Progenitor cell of endocrine pancreas (in vitro differentiated cells): ENCODE results near the gene DNAAF1. TPM values are rescaled to one million over a fixed set of nuclear protein-coding genes. Genes with fewer than 3 reads are reported as not detected.

Source experiments
- DNase-seq: peaks from one replicate; pipeline ENCODE4 v3.0.0; 2021; ENCODE audit warnings: low spot score; ENCODE audit not compliant: unreplicated experiment
- H3K27ac Mint-ChIP-seq: 2 replicates; pipeline ENCODE4 v1.8.0; 2021; ENCODE audit warnings: mild to moderate bottlenecking, moderate library complexity, mixed read lengths
- H3K27me3 Mint-ChIP-seq: 2 replicates; pipeline ENCODE4 v1.8.0; 2021; ENCODE audit warnings: mixed read lengths
- H3K36me3 Mint-ChIP-seq: 2 replicates; pipeline ENCODE4 v1.8.0; 2022; ENCODE audit warnings: mixed read lengths; ENCODE audit not compliant: insufficient read depth
- H3K4me1 Mint-ChIP-seq: 2 replicates; pipeline ENCODE4 v1.8.0; 2021; ENCODE audit warnings: low read depth, mixed read lengths
- H3K4me3 Mint-ChIP-seq: 2 replicates; pipeline ENCODE4 v1.8.0; 2021; ENCODE audit warnings: low read depth, mild to moderate bottlenecking, moderate library complexity, mixed read lengths
- H3K9me3 Mint-ChIP-seq: 2 replicates; pipeline ENCODE4 v1.8.0; 2021; ENCODE audit warnings: low read depth, mixed read lengths
- CTCF ChIP-seq: fragments of 200-600 bp; sonication (generic); IDR thresholded peaks from one replicate; pipeline ENCODE4 v1.5.0; 2021; ENCODE audit warnings: antibody characterized with exemption, mild to moderate bottlenecking; ENCODE audit not compliant: unreplicated experiment
- total RNA-seq: library from RNA; stranded (reverse); gene quantifications from 2 replicates; pipeline ENCODE4 v1.2.1, GENCODE V29; 2021

DNAAF1 gene
- total RNA-seq, 1 donor from 2014 or later = 1.8 TPM

GRCh38 chr16:84155771-84156170 is 10.7 kb downstream of the DNAAF1 start:
- H3K27ac Mint-ChIP-seq = no peak overlapping the region
- no peak for DNase-seq
- H3K4me3 Mint-ChIP-seq = no peak overlapping the region
- H3K4me1 Mint-ChIP-seq = no peaks in the 10 kb centered on the region
- peaks cover 17% of the 10 kb centered on the region for H3K27me3 Mint-ChIP-seq
- TF ChIP-seq CTCF = no peak
- no peaks in the 10 kb centered on the region for H3K36me3 Mint-ChIP-seq
- H3K9me3 Mint-ChIP-seq = no peaks in the 10 kb centered on the region

- TF ChIP-seq CTCF = no peak
- Mint-ChIP-seq H3K27me3 (peaks cover 12% of the 10 kb centered on the region), H3K9me3 (no peaks in the 10 kb centered on the region), H3K4me1 (no peaks in the 10 kb centered on the region), H3K36me3 (no peaks in the 10 kb centered on the region), H3K4me3 (no peak overlapping the region), H3K27ac (no peak overlapping the region)
- DNase-seq = no peak
Measured at GRCh38 chr16:84156342-84156784, 11.3 kb downstream of the DNAAF1 start.

DNA sequence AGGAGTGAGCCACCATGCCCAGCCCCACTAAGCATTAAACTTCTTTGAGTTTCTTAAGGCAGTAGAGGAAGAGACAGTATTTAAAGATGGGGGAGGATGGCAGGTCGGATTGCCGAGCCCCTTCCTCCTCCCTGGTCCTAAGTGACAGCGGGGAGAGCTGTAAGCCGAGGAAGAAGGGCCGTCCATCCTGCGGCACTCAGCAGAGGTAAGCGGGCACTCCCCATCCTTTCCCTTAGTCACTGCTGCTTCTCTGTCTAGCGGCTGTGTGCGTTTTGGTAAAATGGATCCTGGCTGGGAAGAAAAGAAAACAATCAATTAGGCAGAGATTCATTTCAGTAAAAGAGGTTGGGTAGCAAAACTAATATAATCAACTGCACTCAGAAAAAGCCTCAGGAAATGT is 13.9 kb downstream of the DNAAF1 start:
- H3K27me3 Mint-ChIP-seq = peaks cover 19% of the 10 kb centered on the region
- H3K27ac Mint-ChIP-seq = no peak overlapping the region
- no peaks in the 10 kb centered on the region for H3K36me3 Mint-ChIP-seq
- H3K4me1 Mint-ChIP-seq = no peaks in the 10 kb centered on the region
- DNase-seq = no peak
- no peak overlapping the region for H3K4me3 Mint-ChIP-seq
- no peak for TF ChIP-seq CTCF
- no peaks in the 10 kb centered on the region for H3K9me3 Mint-ChIP-seq

GRCh38 chr16:84159800-84160199 is 14.7 kb downstream of the DNAAF1 start:
- H3K36me3 Mint-ChIP-seq = no peaks in the 10 kb centered on the region
- H3K27ac Mint-ChIP-seq = no peak overlapping the region
- no peaks in the 10 kb centered on the region for H3K9me3 Mint-ChIP-seq
- peaks cover 25% of the 10 kb centered on the region for H3K27me3 Mint-ChIP-seq
- H3K4me1 Mint-ChIP-seq = no peaks in the 10 kb centered on the region
- no peak for DNase-seq
- H3K4me3 Mint-ChIP-seq = no peak overlapping the region
- no peak for TF ChIP-seq CTCF

DNA sequence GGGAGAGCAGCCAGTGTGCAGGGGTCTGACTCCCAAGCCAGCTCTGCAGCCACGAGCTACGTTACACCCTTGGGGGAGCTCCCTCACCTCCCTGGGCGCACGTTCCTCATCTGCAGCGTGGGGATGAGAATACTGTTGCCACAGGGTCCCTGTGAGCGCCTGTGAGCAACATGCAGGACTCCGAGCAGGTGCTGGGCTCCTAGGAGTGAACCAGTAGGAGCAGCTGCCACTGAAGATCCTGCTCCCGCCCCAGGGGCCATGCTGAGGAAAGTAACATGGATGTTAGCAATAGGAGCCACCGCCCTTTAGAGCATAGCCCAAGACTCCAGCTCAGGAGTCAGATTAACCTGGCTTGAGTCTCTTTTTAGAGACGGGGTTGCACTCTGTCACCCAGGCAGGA is 15.9 kb downstream of the DNAAF1 start:
- Mint-ChIP-seq H3K27me3 (peaks cover 25% of the 10 kb centered on the region), H3K27ac (no peak overlapping the region), H3K4me3 (no peak overlapping the region), H3K4me1 (no peaks in the 10 kb centered on the region), H3K36me3 (no peaks in the 10 kb centered on the region), H3K9me3 (no peaks in the 10 kb centered on the region)
- DNase-seq = no peak
- no peak for TF ChIP-seq CTCF
